GM11168 (cell line): ENCODE results near the gene MRPL33.
"Not testable (repeated sequence)": the region's sequence is repeated elsewhere in the genome, so short reads cannot be mapped to it uniquely, and the experiment has no call there.

Experiments
- in situ Hi-C: fragments of 300-500 bp; cut with MboI; formaldehyde crosslinking; loops from one replicate; pipeline ENCODE4 v1.12.0; 2022; ENCODE audit warnings: low sequenced_read_pairs; ENCODE audit not compliant: unreplicated experiment

MRPL33 gene

GRCh38 chr2:27738349-27739057, 33.0 kb upstream of the MRPL33 start:
- in situ Hi-C loops = no loop called here

GRCh38 chr2:27739058-27739373, 32.5 kb upstream of the MRPL33 start:
- in situ Hi-C loops = no loop called here

- in situ Hi-C loops = no loop called here
These were observed 29.8 kb upstream of the MRPL33 start for GRCh38 chr2:27741673-27742072.

GRCh38 chr2:27742571-27742970, 28.9 kb upstream of the MRPL33 start:
- in situ Hi-C loops = no loop called here

- in situ Hi-C loops = not testable (repeated sequence)
These were observed 26.0 kb upstream of the MRPL33 start for GRCh38 chr2:27745494-27745893.

GRCh38 chr2:27746325-27746724, 25.2 kb upstream of the MRPL33 start:
- in situ Hi-C loops = no loop called here

- in situ Hi-C loops = no loop called here
These were observed 23.6 kb upstream of the MRPL33 start for GRCh38 chr2:27747827-27748352.

GRCh38 chr2:27748803-27749554, 22.5 kb upstream of the MRPL33 start:
- in situ Hi-C loops = not testable (repeated sequence)

GRCh38 chr2:27751377-27751776, 20.1 kb upstream of the MRPL33 start:
- in situ Hi-C loops = loop anchor here (25.0 kb wide), 1 partner anchor 661 kb away; no protein-coding TSS in a partner anchor

- in situ Hi-C loops = loop anchor here (25.0 kb wide), 1 partner anchor 660 kb away; no protein-coding TSS in a partner anchor
These were observed 18.8 kb upstream of the MRPL33 start for GRCh38 chr2:27752551-27753237.

- in situ Hi-C loops = loop anchor here (25.0 kb wide), 1 partner anchor 658 kb away; no protein-coding TSS in a partner anchor
These were observed 17.4 kb upstream of the MRPL33 start for GRCh38 chr2:27754138-27754588.

GRCh38 chr2:27754831-27755230, 16.7 kb upstream of the MRPL33 start:
- in situ Hi-C loops = loop anchor here (25.0 kb wide), 1 partner anchor 657 kb away; no protein-coding TSS in a partner anchor

GRCh38 chr2:27756091-27756490, 15.4 kb upstream of the MRPL33 start:
- in situ Hi-C loops = loop anchor here (25.0 kb wide), 1 partner anchor 656 kb away; no protein-coding TSS in a partner anchor

GRCh38 chr2:27756544-27757498, 14.7 kb upstream of the MRPL33 start:
- in situ Hi-C loops = loop anchor here (25.0 kb wide), 1 partner anchor 655 kb away; no protein-coding TSS in a partner anchor

GRCh38 chr2:27762951-27763906, 8.3 kb upstream of the MRPL33 start:
- in situ Hi-C loops = loop anchor here (25.0 kb wide), 1 partner anchor 649 kb away; no protein-coding TSS in a partner anchor

GRCh38 chr2:27763907-27764267, 7.6 kb upstream of the MRPL33 start:
- in situ Hi-C loops = loop anchor here (25.0 kb wide), 1 partner anchor 648 kb away; no protein-coding TSS in a partner anchor

GRCh38 chr2:27764526-27764925, 7.0 kb upstream of the MRPL33 start:
- in situ Hi-C loops = loop anchor here (25.0 kb wide), 1 partner anchor 648 kb away; no protein-coding TSS in a partner anchor
